ENCODE results near the gene FGR.

Gene FGR

DNA sequence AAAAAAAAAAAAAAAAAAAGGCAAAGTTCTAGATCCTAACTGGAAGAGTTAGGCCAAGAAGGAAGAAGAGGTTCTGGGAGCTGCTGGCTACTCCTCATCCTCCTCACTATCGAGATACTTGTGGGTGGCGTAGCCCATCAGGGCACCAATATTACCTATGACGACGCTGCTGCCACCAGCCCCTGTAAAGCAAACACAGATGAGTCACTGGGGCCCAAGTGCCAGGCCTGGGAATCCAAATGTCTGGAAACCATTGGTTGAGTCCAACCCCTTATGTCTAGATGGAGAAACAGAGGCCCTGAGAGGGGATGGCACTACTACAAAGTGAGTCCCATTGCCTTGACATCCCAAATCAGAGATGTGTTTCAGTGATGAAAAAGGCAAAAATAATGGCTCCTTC is 31.3 kb upstream of the FGR start:
- Histone ChIP-seq H3K9me3 (ENCODE audit: insufficient read depth, low read length) (no peaks in the 10 kb centered on the region), H3K27me3 (ENCODE audit: insufficient read depth, insufficient read length) (peaks cover 9% of the 10 kb centered on the region), H3K4me1 (ENCODE audit: insufficient read depth, insufficient read length) (peaks cover 14% of the 10 kb centered on the region), H3K4me3 (ENCODE audit: insufficient read length, low read depth) (no peak overlapping the region), H3K36me3 (ENCODE audit: insufficient read depth, insufficient read length, low read length) (no peaks in the 10 kb centered on the region), H3K9ac (ENCODE audit: insufficient read length, low read depth) (no peak overlapping the region)
- no peak for DNase-seq (ENCODE audit: low read depth, low spot score)
- TF ChIP-seq YY1 (IDR thresholded peaks at IDR 0.05; ENCODE audit: insufficient read depth, insufficient read length) (no peak), SUZ12 (IDR thresholded peaks at IDR 0.05; ENCODE audit: extremely low read depth, insufficient read depth, insufficient read length) (no peak), ZNF274 (IDR thresholded peaks at IDR 0.05; ENCODE audit: low read depth, low read length) (no peak)

DNA sequence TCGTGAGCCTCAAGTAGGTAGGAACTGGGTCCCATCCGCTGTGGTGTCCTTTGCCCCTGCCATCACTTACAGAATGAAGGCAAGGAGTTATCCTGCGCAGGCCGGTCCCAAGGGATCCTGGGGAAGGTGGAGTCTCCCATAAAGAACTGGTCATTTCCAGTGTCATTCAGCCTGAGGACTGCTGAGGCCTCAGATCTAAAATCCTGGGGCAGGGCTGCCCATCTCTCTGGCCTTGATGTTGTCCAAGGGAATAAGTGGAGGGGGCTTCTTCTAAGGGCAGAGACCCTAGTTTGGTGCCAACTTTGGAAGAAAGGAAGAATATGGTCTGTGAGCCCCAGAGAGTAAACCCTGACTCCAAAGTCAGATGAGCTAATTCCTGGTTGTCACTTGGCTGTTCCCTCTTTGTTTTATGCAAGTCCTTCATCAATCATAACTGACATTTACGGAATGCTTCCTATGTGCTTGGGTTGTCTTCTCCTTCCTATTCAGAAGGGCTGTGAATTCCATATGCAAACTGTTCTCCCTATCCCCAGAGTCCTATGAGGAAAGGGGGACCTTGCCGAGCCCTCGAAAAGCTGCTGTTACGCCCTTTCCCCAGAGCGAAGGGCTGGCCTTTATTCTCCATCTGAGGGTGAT is 30.1 kb upstream of the FGR start:
- H3K9ac ChIP-seq (ENCODE audit: insufficient read length, low read depth), result no peak overlapping the region
- peaks cover 14% of the 10 kb centered on the region for H3K4me1 ChIP-seq (ENCODE audit: insufficient read depth, insufficient read length)
- no peaks in the 10 kb centered on the region for H3K9me3 ChIP-seq (ENCODE audit: insufficient read depth, low read length)
- no peaks in the 10 kb centered on the region for H3K36me3 ChIP-seq (ENCODE audit: insufficient read depth, insufficient read length, low read length)
- no peak for TF ChIP-seq SUZ12 (IDR thresholded peaks at IDR 0.05; ENCODE audit: extremely low read depth, insufficient read depth, insufficient read length)
- TF ChIP-seq ZNF274 (IDR thresholded peaks at IDR 0.05; ENCODE audit: low read depth, low read length), result no peak
- no peak for TF ChIP-seq YY1 (IDR thresholded peaks at IDR 0.05; ENCODE audit: insufficient read depth, insufficient read length)
- DNase-seq (ENCODE audit: low read depth, low spot score), result no peak
- peaks cover 18% of the 10 kb centered on the region for H3K27me3 ChIP-seq (ENCODE audit: insufficient read depth, insufficient read length)
- no peak overlapping the region for H3K4me3 ChIP-seq (ENCODE audit: insufficient read length, low read depth)

DNA sequence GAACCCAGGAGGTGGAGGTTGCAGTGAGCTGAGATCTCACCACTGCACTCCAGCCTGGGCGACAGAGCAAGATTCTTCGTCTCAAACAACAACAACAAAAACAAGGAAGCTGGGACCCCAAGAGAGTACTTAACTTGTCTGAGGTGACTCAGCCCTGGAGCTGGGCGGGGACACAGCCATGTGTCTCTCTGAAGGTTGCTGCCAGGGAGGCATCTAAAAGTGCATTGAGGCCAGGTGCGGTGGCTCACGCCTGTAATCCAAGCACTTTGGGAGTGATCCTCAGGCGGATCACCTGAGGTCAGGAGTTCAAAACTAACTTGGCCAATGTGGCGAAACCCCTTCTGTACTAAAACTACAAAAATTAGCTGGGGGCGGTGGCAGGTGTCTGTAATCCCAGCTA is 29.3 kb upstream of the FGR start:
- no peak overlapping the region for H3K9ac ChIP-seq (ENCODE audit: insufficient read length, low read depth)
- peaks cover 10% of the 10 kb centered on the region for H3K27me3 ChIP-seq (ENCODE audit: insufficient read depth, insufficient read length)
- no peak overlapping the region for H3K4me3 ChIP-seq (ENCODE audit: insufficient read length, low read depth)
- DNase-seq (ENCODE audit: low read depth, low spot score), result no peak
- H3K36me3 ChIP-seq (ENCODE audit: insufficient read depth, insufficient read length, low read length), result no peaks in the 10 kb centered on the region
- H3K9me3 ChIP-seq (ENCODE audit: insufficient read depth, low read length), result no peaks in the 10 kb centered on the region
- TF ChIP-seq YY1 (IDR thresholded peaks at IDR 0.05; ENCODE audit: insufficient read depth, insufficient read length) (no peak), ZNF274 (IDR thresholded peaks at IDR 0.05; ENCODE audit: low read depth, low read length) (no peak), SUZ12 (IDR thresholded peaks at IDR 0.05; ENCODE audit: extremely low read depth, insufficient read depth, insufficient read length) (no peak)
- peaks cover 17% of the 10 kb centered on the region for H3K4me1 ChIP-seq (ENCODE audit: insufficient read depth, insufficient read length)

DNA sequence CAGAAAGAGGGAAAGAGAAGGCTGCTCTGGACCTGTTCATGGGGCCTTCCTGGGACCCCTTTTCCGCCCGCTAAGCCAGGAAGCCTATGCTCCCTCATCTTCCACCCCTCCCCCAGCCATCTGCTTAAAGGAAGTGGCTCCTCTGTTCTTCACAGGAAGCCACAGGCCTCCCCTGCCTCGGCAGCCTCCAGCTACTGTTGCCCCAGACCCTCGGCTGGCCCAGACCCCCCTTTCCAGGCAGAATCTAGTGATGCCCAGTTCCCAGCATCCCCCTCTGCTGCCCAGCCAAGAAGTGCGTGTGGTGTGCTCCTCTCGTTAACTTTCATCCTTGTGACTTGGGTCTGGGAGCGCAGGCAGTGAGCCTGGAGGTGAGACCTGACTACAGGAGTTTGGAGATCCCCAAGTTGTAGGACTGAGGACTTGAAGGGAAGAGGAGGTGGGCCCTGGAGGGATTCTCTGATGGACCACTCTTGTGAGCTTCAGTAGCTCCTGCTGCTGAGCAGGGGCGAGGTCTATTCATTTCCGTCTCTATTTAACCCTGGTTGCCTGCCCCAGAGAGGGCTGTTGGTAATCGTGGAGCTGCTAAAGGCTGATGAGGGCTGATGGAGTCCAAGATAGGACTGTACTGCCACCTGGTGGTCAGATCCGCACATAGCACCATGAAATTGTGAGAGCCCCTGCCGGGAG is 27.9 kb upstream of the FGR start:
- H3K9me3 ChIP-seq (ENCODE audit: insufficient read depth, low read length), result no peaks in the 10 kb centered on the region
- H3K4me3 ChIP-seq (ENCODE audit: insufficient read length, low read depth), result no peak overlapping the region
- H3K36me3 ChIP-seq (ENCODE audit: insufficient read depth, insufficient read length, low read length), result no peaks in the 10 kb centered on the region
- peak overlapping the region; percentile 39 for H3K9ac ChIP-seq (ENCODE audit: insufficient read length, low read depth)
- peak; percentile 92 for DNase-seq (ENCODE audit: low read depth, low spot score)
- no peak for TF ChIP-seq ZNF274 (IDR thresholded peaks at IDR 0.05; ENCODE audit: low read depth, low read length)
- TF ChIP-seq SUZ12 (IDR thresholded peaks at IDR 0.05; ENCODE audit: extremely low read depth, insufficient read depth, insufficient read length), result no peak
- TF ChIP-seq YY1 (IDR thresholded peaks at IDR 0.05; ENCODE audit: insufficient read depth, insufficient read length), result no peak
- peaks cover 9% of the 10 kb centered on the region for H3K27me3 ChIP-seq (ENCODE audit: insufficient read depth, insufficient read length)
- H3K4me1 ChIP-seq (ENCODE audit: insufficient read depth, insufficient read length), result peaks cover 26% of the 10 kb centered on the region

DNA sequence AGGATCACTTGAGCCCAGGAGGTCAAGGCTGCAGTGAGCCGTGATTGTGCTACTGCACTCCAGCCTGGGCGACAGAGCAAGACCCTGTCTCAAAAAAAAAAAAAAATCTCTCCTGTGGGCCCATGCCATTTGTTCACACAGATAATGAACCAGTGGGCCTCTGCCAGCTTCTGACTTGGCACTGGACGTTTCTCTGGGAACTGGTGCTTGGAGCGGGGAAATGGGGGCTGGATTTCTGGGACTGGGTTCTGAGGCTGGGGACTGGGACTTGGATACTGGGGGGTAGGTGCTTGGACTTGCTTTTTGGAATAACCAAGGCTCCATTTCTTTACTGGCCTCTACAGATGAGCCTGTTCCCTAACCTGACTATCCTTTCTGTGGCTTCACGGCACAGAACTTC is 27.3 kb upstream of the FGR start:
- H3K4me1 ChIP-seq (ENCODE audit: insufficient read depth, insufficient read length), result peaks cover 22% of the 10 kb centered on the region
- DNase-seq (ENCODE audit: low read depth, low spot score), result no peak
- no peak overlapping the region for H3K4me3 ChIP-seq (ENCODE audit: insufficient read length, low read depth)
- peaks cover 9% of the 10 kb centered on the region for H3K27me3 ChIP-seq (ENCODE audit: insufficient read depth, insufficient read length)
- TF ChIP-seq ZNF274 (IDR thresholded peaks at IDR 0.05; ENCODE audit: low read depth, low read length) (no peak), YY1 (IDR thresholded peaks at IDR 0.05; ENCODE audit: insufficient read depth, insufficient read length) (no peak), SUZ12 (IDR thresholded peaks at IDR 0.05; ENCODE audit: extremely low read depth, insufficient read depth, insufficient read length) (no peak)
- no peaks in the 10 kb centered on the region for H3K36me3 ChIP-seq (ENCODE audit: insufficient read depth, insufficient read length, low read length)
- no peaks in the 10 kb centered on the region for H3K9me3 ChIP-seq (ENCODE audit: insufficient read depth, low read length)
- H3K9ac ChIP-seq (ENCODE audit: insufficient read length, low read depth), result peak overlapping the region; percentile 39

DNA sequence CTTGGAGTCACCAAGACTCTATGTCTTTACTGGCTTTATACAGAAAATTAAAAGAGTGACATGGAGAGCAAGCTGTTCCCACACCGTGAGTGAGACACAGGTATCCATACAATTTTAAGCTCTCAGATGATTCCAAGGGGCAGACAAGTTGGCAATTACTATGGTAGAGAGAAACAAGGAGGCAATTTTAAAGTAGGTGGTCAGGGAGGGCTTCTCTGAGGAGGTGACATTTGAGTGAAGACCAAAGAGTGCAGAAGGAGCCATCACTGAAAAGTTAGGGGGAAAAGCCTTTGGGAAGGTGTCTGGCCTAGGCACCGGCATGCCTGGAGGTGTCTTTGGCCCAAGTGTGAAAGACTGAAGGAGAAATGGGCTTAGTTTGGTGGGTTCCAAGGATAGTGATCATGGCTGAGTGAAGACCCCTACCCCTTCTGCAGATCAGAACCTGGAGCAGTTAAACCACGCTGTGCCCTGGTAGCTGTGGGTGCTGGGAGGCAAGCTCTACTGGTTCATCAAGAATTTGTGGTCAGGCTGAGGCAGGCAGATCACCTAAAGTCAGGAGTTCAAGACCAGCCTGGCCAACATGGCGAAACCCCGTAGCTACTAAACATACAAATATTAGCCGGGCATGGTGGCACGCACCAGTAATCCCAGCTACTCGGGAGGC is 26.6 kb upstream of the FGR start:
- Histone ChIP-seq H3K4me3 (ENCODE audit: insufficient read length, low read depth) (no peak overlapping the region), H3K9me3 (ENCODE audit: insufficient read depth, low read length) (no peaks in the 10 kb centered on the region), H3K36me3 (ENCODE audit: insufficient read depth, insufficient read length, low read length) (no peaks in the 10 kb centered on the region), H3K9ac (ENCODE audit: insufficient read length, low read depth) (no peak overlapping the region), H3K27me3 (ENCODE audit: insufficient read depth, insufficient read length) (peaks cover 9% of the 10 kb centered on the region), H3K4me1 (ENCODE audit: insufficient read depth, insufficient read length) (peaks cover 18% of the 10 kb centered on the region)
- TF ChIP-seq YY1 (IDR thresholded peaks at IDR 0.05; ENCODE audit: insufficient read depth, insufficient read length) (no peak), ZNF274 (IDR thresholded peaks at IDR 0.05; ENCODE audit: low read depth, low read length) (no peak), SUZ12 (IDR thresholded peaks at IDR 0.05; ENCODE audit: extremely low read depth, insufficient read depth, insufficient read length) (no peak)
- DNase-seq (ENCODE audit: low read depth, low spot score), result no peak

DNA sequence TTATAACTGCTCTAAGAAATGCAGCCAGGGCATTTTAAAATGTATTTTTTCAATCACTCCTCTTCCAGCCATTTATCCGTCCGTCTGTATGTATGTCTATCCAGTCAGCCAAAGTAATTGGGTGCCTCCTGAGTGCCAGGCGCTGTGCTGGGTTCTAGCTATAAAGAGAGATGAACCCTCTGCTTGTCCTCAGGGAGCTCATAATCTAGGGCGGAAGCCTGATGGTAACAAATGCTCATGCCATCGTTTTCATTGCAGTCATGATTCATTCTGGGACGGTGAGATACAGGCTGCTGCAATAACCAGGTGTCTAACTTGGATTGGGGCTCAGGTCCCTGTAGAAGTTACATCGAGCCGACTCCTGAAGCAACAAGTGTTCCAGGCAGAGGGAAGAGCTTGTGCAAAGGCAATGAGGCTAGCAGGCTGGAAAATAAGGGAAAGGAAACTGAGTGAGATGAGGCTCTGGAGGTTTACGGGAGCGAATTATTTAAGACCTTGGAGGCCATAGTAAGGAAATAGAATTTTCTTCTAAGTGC is 25.4 kb upstream of the FGR start:
- no peak for DNase-seq (ENCODE audit: low read depth, low spot score)
- Histone ChIP-seq H3K36me3 (ENCODE audit: insufficient read depth, insufficient read length, low read length) (no peaks in the 10 kb centered on the region), H3K9me3 (ENCODE audit: insufficient read depth, low read length) (no peaks in the 10 kb centered on the region), H3K9ac (ENCODE audit: insufficient read length, low read depth) (no peak overlapping the region), H3K4me1 (ENCODE audit: insufficient read depth, insufficient read length) (peaks cover 25% of the 10 kb centered on the region), H3K27me3 (ENCODE audit: insufficient read depth, insufficient read length) (peaks cover 9% of the 10 kb centered on the region), H3K4me3 (ENCODE audit: insufficient read length, low read depth) (no peak overlapping the region)
- TF ChIP-seq ZNF274 (IDR thresholded peaks at IDR 0.05; ENCODE audit: low read depth, low read length) (no peak), SUZ12 (IDR thresholded peaks at IDR 0.05; ENCODE audit: extremely low read depth, insufficient read depth, insufficient read length) (no peak), YY1 (IDR thresholded peaks at IDR 0.05; ENCODE audit: insufficient read depth, insufficient read length) (no peak)

All from NT2/D1 (cell line).